Measurements from ENCODE around the gene SYT2.
"Not testable (repeated sequence)": the region's sequence is repeated elsewhere in the genome, so short reads cannot be mapped to it uniquely, and the experiment has no call there.

The SYT2 gene

GRCh38 chr1:202638701-202639305, 71.5 kb downstream of the SYT2 start:
- DNase-seq: not testable (repeated sequence)

GRCh38 chr1:202638019-202638700, 72.1 kb downstream of the SYT2 start:
- no peak for DNase-seq

GRCh38 chr1:202637321-202638018, 72.8 kb downstream of the SYT2 start:
- not testable (repeated sequence) for DNase-seq

- DNase-seq: not testable (repeated sequence)
Observed at GRCh38 chr1:202636171-202636570, 74.1 kb downstream of the SYT2 start.

GRCh38 chr1:202632241-202632640, 78.0 kb downstream of the SYT2 start:
- DNase-seq: no peak

GRCh38 chr1:202631076-202631923, 79.0 kb downstream of the SYT2 start:
- no peak for DNase-seq

- no peak for DNase-seq
Observed at GRCh38 chr1:202630541-202630940, 79.7 kb downstream of the SYT2 start.

GRCh38 chr1:202630096-202630495, 80.2 kb downstream of the SYT2 start:
- DNase-seq: not testable (repeated sequence)

GRCh38 chr1:202629257-202629811, 80.9 kb downstream of the SYT2 start:
- not testable (repeated sequence) for DNase-seq

- DNase-seq: no peak
Observed at GRCh38 chr1:202628646-202629215, 81.5 kb downstream of the SYT2 start.

GRCh38 chr1:202627841-202628565, 82.3 kb downstream of the SYT2 start:
- DNase-seq: no peak

- DNase-seq: not testable (repeated sequence)
Observed at GRCh38 chr1:202627036-202627435, 83.2 kb downstream of the SYT2 start.

- peak; percentile 41 for DNase-seq
Observed at GRCh38 chr1:202625416-202626360, 84.6 kb downstream of the SYT2 start.

GRCh38 chr1:202624781-202625108, 85.5 kb downstream of the SYT2 start:
- DNase-seq: no peak

- DNase-seq: no peak
Observed at GRCh38 chr1:202624088-202624780, 86.0 kb downstream of the SYT2 start.

GRCh38 chr1:202623476-202623875, 86.8 kb downstream of the SYT2 start:
- DNase-seq: not testable (repeated sequence)

- no peak for DNase-seq
Observed at GRCh38 chr1:202623075-202623474, 87.2 kb downstream of the SYT2 start.

GRCh38 chr1:202622388-202622787, 87.9 kb downstream of the SYT2 start:
- DNase-seq: no peak

GRCh38 chr1:202621446-202621845, 88.8 kb downstream of the SYT2 start:
- no peak for DNase-seq

GRCh38 chr1:202620036-202620435, 90.2 kb downstream of the SYT2 start:
- DNase-seq: not testable (repeated sequence)

Measured in NCI-H226 (cell line).